HL-60 (cell line): Measurements from ENCODE around the gene GPHA2.
A peak's percentile ranks its signal among the peaks of the same experiment; 100 is the strongest.

Experiments
- DNase-seq, 2 experiments: peaks; one replicate each; pipeline ENCODE4 v3.0.0-alpha.2; 2010 to 2020; ENCODE audit warnings: low read depth in 1 of 2, low spot score in 1 of 2
- H3K27ac ChIP-seq: fragments of 250-450 bp; sonication (Bioruptor Pico); replicated peaks from 2 replicates; pipeline ENCODE4 v1.5.1; 2020; ENCODE audit warnings: mild to moderate bottlenecking, moderate library complexity
- H3K27me3 ChIP-seq: fragments of 250-450 bp; sonication (Bioruptor Pico); 2 replicates; pipeline ENCODE4 v1.5.1; 2021; ENCODE audit warnings: mild to moderate bottlenecking, moderate library complexity; ENCODE audit not compliant: insufficient read depth, poor library complexity, severe bottlenecking
- H3K4me3 ChIP-seq: replicated peaks from 2 replicates; pipeline ENCODE4 v1.5.1; 2011; ENCODE audit warnings: mild to moderate bottlenecking, control low read depth, low read length; ENCODE audit not compliant: insufficient read depth
- CTCF ChIP-seq: IDR thresholded peaks from one replicate; pipeline ENCODE4 v1.5.1; 2011; ENCODE audit warnings: low read length, control low read depth, inconsistent platforms; ENCODE audit not compliant: insufficient read depth
- GABPA ChIP-seq: IDR thresholded peaks from 2 replicates; pipeline ENCODE4 v1.6.1; 2012; ENCODE audit warnings: low read depth
- POLR2AphosphoS5 ChIP-seq: IDR thresholded peaks from 2 replicates; pipeline ENCODE4 v1.6.1; 2012; ENCODE audit warnings: low read depth
- REST ChIP-seq: IDR thresholded peaks from 2 replicates; pipeline ENCODE4 v1.6.1; 2012; ENCODE audit warnings: low read depth; ENCODE audit not compliant: insufficient replicate concordance
- SPI1 ChIP-seq: IDR thresholded peaks from 2 replicates; pipeline ENCODE4 v1.6.1; 2012; ENCODE audit warnings: low read depth, mild to moderate bottlenecking, borderline replicate concordance

The GPHA2 gene

GRCh38 chr11:64920124-64920523 is 15.6 kb downstream of the GPHA2 start:
- no peak for DNase-seq
- TF ChIP-seq REST (no peak), GABPA (no peak), CTCF (no peak), POLR2AphosphoS5 (no peak), SPI1 (no peak)
- no peak overlapping the region for H3K27ac ChIP-seq
- no peak overlapping the region for H3K4me3 ChIP-seq
- H3K27me3 ChIP-seq, result no peaks in the 10 kb centered on the region

- Histone ChIP-seq H3K27ac (no peak overlapping the region), H3K4me3 (no peak overlapping the region), H3K27me3 (no peaks in the 10 kb centered on the region)
- DNase-seq, result no peak
- no peak for TF ChIP-seq SPI1
- no peak for TF ChIP-seq CTCF
- no peak for TF ChIP-seq GABPA
- TF ChIP-seq POLR2AphosphoS5, result no peak
- no peak for TF ChIP-seq REST
These were observed 16.1 kb downstream of the GPHA2 start for GRCh38 chr11:64919627-64920026.

- Histone ChIP-seq H3K27me3 (no peaks in the 10 kb centered on the region), H3K4me3 (peak overlapping the region; percentile 38), H3K27ac (peak overlapping the region; percentile 46)
- DNase-seq, result peak in 1 of 2 experiments; percentile 41
- TF ChIP-seq REST (peak; percentile 73), GABPA (no peak)
These were observed 17.7 kb downstream of the GPHA2 start for GRCh38 chr11:64918017-64918416.

- Histone ChIP-seq H3K4me3 (peak overlapping the region; percentile 38), H3K27ac (peak overlapping the region; percentile 46), H3K27me3 (no peaks in the 10 kb centered on the region)
- DNase-seq, result no peak
- TF ChIP-seq REST, result no peak
- TF ChIP-seq GABPA, result no peak
- TF ChIP-seq CTCF, result no peak
- no peak for TF ChIP-seq SPI1
- TF ChIP-seq POLR2AphosphoS5, result no peak
These were observed 18.1 kb downstream of the GPHA2 start for GRCh38 chr11:64917663-64917995.
